GM19099 (cell line): ENCODE results near the gene DYNC2I2.

Experiments used
- POLR2A ChIP-seq: IDR thresholded peaks from 3 replicates; pipeline ENCODE4 v1.6.1; 2011; ENCODE audit warnings: low read depth; ENCODE audit not compliant: insufficient read length; ENCODE audit errors: extremely low read depth

The DYNC2I2 gene

GRCh38 chr9:128607642-128608350 is 48.9 kb downstream of the DYNC2I2 start:
- no peak for TF ChIP-seq POLR2A

- no peak for TF ChIP-seq POLR2A
Observed at GRCh38 chr9:128603697-128604096, 53.0 kb downstream of the DYNC2I2 start.

GRCh38 chr9:128600099-128600498 is 56.5 kb downstream of the DYNC2I2 start:
- no peak for TF ChIP-seq POLR2A

GRCh38 chr9:128595471-128595870 is 61.2 kb downstream of the DYNC2I2 start:
- no peak for TF ChIP-seq POLR2A

- no peak for TF ChIP-seq POLR2A
Observed at GRCh38 chr9:128593856-128594255, 62.8 kb downstream of the DYNC2I2 start.

DNA sequence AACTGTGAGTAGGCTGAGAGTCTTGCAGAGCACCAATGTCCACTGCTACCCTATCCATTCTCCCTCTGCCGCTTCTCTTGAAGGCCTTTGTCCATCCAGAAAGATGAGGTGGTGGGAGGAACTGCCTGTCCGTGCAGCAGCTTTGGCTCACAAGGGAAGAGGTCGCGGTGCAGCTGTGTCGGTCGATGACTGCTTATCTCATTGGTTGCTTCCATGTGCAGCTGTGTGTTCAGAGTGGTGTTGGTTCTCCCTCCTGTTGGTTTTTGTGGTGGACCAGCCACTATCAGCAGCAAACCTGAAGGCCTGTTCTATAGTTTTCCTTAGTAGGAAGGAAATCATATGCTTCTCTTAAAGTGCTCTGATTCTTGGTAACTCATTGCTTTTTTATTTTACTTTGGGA is 63.6 kb downstream of the DYNC2I2 start:
- no peak for TF ChIP-seq POLR2A

GRCh38 chr9:128588581-128589233 is 67.9 kb downstream of the DYNC2I2 start:
- TF ChIP-seq POLR2A: no peak

- no peak for TF ChIP-seq POLR2A
Observed at GRCh38 chr9:128587453-128587852, 69.2 kb downstream of the DYNC2I2 start.
